HG02884 (cell line): ENCODE data around the gene GIMAP1.
A peak's percentile ranks its signal among the peaks of the same experiment; 100 is the strongest.

Experiments
- ATAC-seq: cut with Tn5 transposase; IDR thresholded peaks from one replicate; pipeline ENCODE4 v1.9.1; 2021; ENCODE audit warnings: mild to moderate bottlenecking, moderate library complexity; ENCODE audit not compliant: unreplicated experiment

GIMAP1 gene

GRCh38 chr7:150721970-150722373, 5.6 kb downstream of the GIMAP1 start:
- ATAC-seq = no peak

GRCh38 chr7:150722431-150722931, 6.1 kb downstream of the GIMAP1 start:
- ATAC-seq = no peak

GRCh38 chr7:150723467-150723866, 7.1 kb downstream of the GIMAP1 start:
- ATAC-seq = no peak

GRCh38 chr7:150727381-150727780, 11.0 kb downstream of the GIMAP1 start:
- ATAC-seq = no peak

GRCh38 chr7:150728011-150728410, 11.6 kb downstream of the GIMAP1 start:
- no peak for ATAC-seq

GRCh38 chr7:150728609-150729008, 12.2 kb downstream of the GIMAP1 start:
- ATAC-seq = no peak

- no peak for ATAC-seq
Observed at GRCh38 chr7:150731916-150732315, 15.5 kb downstream of the GIMAP1 start.

GRCh38 chr7:150732786-150733481, 16.5 kb downstream of the GIMAP1 start:
- no peak for ATAC-seq

- no peak for ATAC-seq
Observed at GRCh38 chr7:150733482-150734095, 17.2 kb downstream of the GIMAP1 start.

GRCh38 chr7:150734254-150734653, 17.8 kb downstream of the GIMAP1 start:
- peak; percentile 41 for ATAC-seq

- no peak for ATAC-seq
Observed at GRCh38 chr7:150735596-150736358, 19.4 kb downstream of the GIMAP1 start.

- no peak for ATAC-seq
Observed at GRCh38 chr7:150736864-150737263, 20.5 kb downstream of the GIMAP1 start.

- ATAC-seq = peak; percentile 44
Observed at GRCh38 chr7:150737265-150738055, 21.0 kb downstream of the GIMAP1 start, which contains the start of gene GIMAP5. GIMAP5 (plus strand) TSS chr7:150737418; CDS start chr7:150740885, 3,467 bp downstream.

GRCh38 chr7:150738092-150738491, 21.7 kb downstream of the GIMAP1 start:
- no peak for ATAC-seq

- no peak for ATAC-seq
Observed at GRCh38 chr7:150738591-150739001, 22.2 kb downstream of the GIMAP1 start.

GRCh38 chr7:150739033-150739432, 22.6 kb downstream of the GIMAP1 start:
- ATAC-seq = no peak

GRCh38 chr7:150740053-150740452, 23.6 kb downstream of the GIMAP1 start:
- no peak for ATAC-seq

- ATAC-seq = no peak
Observed at GRCh38 chr7:150742286-150742968, 26.0 kb downstream of the GIMAP1 start.

- no peak for ATAC-seq
Observed at GRCh38 chr7:150744041-150744656, 27.7 kb downstream of the GIMAP1 start.

GRCh38 chr7:150745086-150745485, 28.7 kb downstream of the GIMAP1 start:
- ATAC-seq = no peak
